Measurements from ENCODE around the gene RALBP1. TPM values are rescaled to one million over a fixed set of nuclear protein-coding genes. Genes with fewer than 3 reads are reported as not detected.

RALBP1 gene
- total and polyA plus RNA-seq, 12 donors: 22.5 to 59.9 (median 44.8) TPM

DNA sequence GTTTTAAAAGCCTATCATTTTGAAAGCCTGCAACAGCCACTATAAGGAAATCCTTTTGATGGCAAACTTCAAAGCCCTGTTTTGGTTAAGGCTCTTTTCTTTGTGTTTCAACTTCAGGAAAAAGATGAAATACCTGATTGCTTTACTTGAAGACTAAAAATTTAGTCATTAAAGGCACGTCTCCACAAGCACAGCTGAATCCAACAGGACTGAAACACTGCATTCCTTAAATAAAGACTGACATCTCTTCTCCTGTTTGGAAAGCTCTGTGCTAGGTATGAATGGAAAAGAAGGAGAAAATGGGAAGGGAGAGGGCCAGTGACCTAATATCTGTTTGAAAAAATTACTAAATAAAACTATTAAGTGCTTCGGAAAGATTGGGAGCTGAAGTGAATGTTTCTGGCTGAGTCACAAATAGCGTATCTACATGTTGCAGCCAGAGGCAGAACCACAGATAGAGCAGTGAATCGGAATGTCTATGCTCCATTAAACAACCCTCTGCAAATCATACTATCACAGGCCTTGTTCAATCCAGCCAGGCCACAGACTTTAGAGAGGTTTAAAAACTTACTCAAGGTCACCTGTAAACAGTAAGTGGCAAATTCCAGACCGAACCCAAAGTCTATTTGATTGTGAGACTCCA lies 21.1 kb upstream of the RALBP1 start:
- no peaks in the 10 kb centered on the region for H3K4me1 ChIP-seq (replicated peaks in 1 of 2)
- H3K27ac ChIP-seq: no peak overlapping the region
- H3K4me3 ChIP-seq: no peak overlapping the region
- H3K27me3 ChIP-seq: no peaks in the 10 kb centered on the region
- WGBS, 4 donors: 57 to 83% (median 74%) methylated on average over 5 of the region's 5 CpGs
- intact Hi-C loops (cut with DNase I): no loop called here
- TF ChIP-seq POLR2A (IDR thresholded peaks at IDR 0.05): no peak
- TF ChIP-seq, protein P1, sequence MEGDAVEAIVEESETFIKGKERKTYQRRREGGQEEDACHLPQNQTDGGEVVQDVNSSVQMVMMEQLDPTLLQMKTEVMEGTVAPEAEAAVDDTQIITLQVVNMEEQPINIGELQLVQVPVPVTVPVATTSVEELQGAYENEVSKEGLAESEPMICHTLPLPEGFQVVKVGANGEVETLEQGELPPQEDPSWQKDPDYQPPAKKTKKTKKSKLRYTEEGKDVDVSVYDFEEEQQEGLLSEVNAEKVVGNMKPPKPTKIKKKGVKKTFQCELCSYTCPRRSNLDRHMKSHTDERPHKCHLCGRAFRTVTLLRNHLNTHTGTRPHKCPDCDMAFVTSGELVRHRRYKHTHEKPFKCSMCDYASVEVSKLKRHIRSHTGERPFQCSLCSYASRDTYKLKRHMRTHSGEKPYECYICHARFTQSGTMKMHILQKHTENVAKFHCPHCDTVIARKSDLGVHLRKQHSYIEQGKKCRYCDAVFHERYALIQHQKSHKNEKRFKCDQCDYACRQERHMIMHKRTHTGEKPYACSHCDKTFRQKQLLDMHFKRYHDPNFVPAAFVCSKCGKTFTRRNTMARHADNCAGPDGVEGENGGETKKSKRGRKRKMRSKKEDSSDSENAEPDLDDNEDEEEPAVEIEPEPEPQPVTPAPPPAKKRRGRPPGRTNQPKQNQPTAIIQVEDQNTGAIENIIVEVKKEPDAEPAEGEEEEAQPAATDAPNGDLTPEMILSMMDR (IDR thresholded peaks at IDR 0.05): no peak
- DNase-seq: no peak
- no peaks in the 10 kb centered on the region for H3K36me3 ChIP-seq (replicated peaks in 1 of 2)
- peaks cover 0 to 6% (median 0%) of the 10 kb centered on the region in 3 donors for H3K9me3 ChIP-seq (replicated peaks in 1 of 3)

DNA sequence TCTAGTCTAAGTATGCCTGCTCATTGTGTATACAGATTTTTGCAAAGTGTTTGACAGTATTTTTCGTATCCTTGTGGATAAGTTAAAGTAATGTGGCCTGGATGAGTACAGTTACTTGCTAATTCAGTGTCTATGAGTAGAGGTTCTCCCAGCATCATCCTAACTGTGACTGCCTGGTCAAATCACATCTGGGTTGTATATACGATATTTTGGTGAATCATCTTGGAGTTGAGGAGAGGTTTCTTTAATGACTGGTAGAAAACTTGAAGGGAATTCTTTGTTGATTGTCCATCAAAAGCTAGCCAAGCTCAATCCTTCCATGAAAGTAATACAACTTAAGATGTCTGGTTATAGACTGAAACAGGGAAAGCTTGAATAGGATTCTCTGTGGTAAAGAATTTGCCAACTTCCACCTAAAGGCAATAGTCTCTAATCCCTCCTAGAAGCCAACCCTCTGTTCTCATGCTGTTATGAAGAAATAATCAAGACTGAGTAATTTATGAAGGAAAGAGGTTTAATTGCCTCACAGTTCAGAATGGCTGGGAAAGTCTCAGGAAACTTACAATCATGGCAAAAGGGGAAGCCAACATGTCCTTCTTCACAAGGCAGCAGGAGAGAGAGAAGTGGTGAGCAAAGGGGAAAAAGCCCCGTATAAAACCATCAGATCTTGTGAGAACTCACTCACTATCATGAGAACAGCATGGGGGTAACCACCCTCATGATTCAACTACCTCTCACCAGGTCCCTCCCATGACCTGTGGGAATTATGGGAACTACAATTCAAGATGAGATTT lies 19.4 kb upstream of the RALBP1 start:
- H3K4me1 ChIP-seq (replicated peaks in 1 of 2): no peaks in the 10 kb centered on the region
- DNase-seq: no peak
- H3K4me3 ChIP-seq: no peak overlapping the region
- intact Hi-C loops (cut with DNase I): no loop called here
- H3K36me3 ChIP-seq (replicated peaks in 1 of 2): no peaks in the 10 kb centered on the region
- WGBS, 4 donors: 79 to 91% (median 88%) methylated on average over 3 of the region's 3 CpGs
- peaks cover 0 to 6% (median 0%) of the 10 kb centered on the region in 3 donors for H3K9me3 ChIP-seq (replicated peaks in 1 of 3)
- H3K27me3 ChIP-seq: no peaks in the 10 kb centered on the region
- TF ChIP-seq, protein P1 (IDR thresholded peaks at IDR 0.05): no peak
- no peak overlapping the region for H3K27ac ChIP-seq

DNA sequence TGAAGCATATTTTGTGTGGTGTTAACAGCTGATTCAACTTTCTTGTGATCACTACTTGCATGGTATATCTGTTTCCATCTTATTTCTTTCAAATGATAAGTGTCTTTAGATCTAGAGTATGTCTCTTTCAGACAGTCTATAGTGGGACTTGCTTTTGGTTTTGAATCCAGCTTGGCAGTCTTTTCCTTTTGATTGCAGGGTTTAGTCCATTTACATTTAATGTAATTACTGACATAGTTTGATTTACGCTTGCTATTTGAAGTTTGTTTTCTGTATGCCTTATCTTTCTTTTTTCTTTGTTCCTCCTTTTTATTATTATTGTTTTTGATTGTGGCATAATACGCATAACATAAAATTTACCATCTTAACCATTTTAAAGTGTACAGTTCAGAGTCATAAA lies 9.2 kb upstream of the RALBP1 start:
- no peak for TF ChIP-seq POLR2A (IDR thresholded peaks at IDR 0.05)
- TF ChIP-seq, protein P1 (IDR thresholded peaks at IDR 0.05): no peak
- 68 to 94% (median 83%) methylated on average over 2 of the region's 2 CpGs for WGBS, 4 donors
- H3K4me3 ChIP-seq: no peak overlapping the region
- no peaks in the 10 kb centered on the region for H3K27me3 ChIP-seq
- H3K27ac ChIP-seq: no peak overlapping the region
- H3K4me1 ChIP-seq (replicated peaks in 1 of 2): no peaks in the 10 kb centered on the region
- intact Hi-C loops (cut with DNase I): no loop called here
- peaks cover 0 to 8% (median 0%) of the 10 kb centered on the region in 3 donors for H3K9me3 ChIP-seq (replicated peaks in 1 of 3)
- no peaks in the 10 kb centered on the region for H3K36me3 ChIP-seq (replicated peaks in 1 of 2)
- DNase-seq: no peak

DNA sequence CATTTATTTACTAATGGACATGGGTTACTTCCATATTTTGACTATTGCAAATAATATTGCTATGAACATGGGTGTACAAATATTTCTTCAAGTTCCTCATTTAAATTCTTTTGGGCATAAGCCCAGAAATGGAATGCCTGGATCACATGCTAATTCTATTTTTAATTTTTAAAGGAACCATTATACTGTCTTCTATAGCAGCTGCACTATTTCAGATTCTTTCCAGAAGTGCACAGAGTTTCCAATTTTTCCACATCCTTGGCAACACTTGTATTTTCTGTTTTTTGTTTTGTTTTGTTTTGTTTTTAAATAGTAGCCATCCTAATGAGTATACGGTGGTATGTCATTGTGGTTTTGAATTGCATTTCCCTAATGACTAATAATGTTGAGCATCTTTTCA lies 8.5 kb upstream of the RALBP1 start:
- Histone ChIP-seq H3K4me1 (replicated peaks in 1 of 2) (no peaks in the 10 kb centered on the region), H3K4me3 (no peak overlapping the region), H3K27me3 (no peaks in the 10 kb centered on the region), H3K9me3 (replicated peaks in 1 of 3) (peaks cover 0 to 8% (median 0%) of the 10 kb centered on the region in 3 donors), H3K36me3 (replicated peaks in 1 of 2) (no peaks in the 10 kb centered on the region), H3K27ac (no peak overlapping the region)
- no peak for TF ChIP-seq POLR2A (IDR thresholded peaks at IDR 0.05)
- TF ChIP-seq, protein P1 (IDR thresholded peaks at IDR 0.05): no peak
- 68 to 80% (median 71%) methylated on average over 1 of the region's 1 CpG for WGBS, 4 donors
- DNase-seq: no peak
- intact Hi-C loops (cut with DNase I): no loop called here

Data from adrenal gland (tissue), 12 donors.